GM23338 (cell line): ENCODE data around the gene CELSR1. TPM values are rescaled to one million over a fixed set of nuclear protein-coding genes. Genes with fewer than 3 reads are reported as not detected.

Experiments used
- CTCF ChIP-seq, 2 experiments: fragments of 200-600 bp in 1 of 2; sonication (generic) in 1 of 2; conservative IDR thresholded peaks; 2 replicates each; pipeline versions ENCODE4 v1.5.1 to v1.6.1; 2016 to 2017; ENCODE audit warnings: antibody characterized with exemption in 2 of 2, low read depth in 2 of 2, mild to moderate bottlenecking in 2 of 2, moderate library complexity in 1 of 2
- NANOG ChIP-seq: IDR thresholded peaks from 2 replicates; pipeline ENCODE4 v1.6.1; 2016; ENCODE audit warnings: antibody characterized with exemption, borderline replicate concordance
- REST ChIP-seq: IDR thresholded peaks from one replicate; pipeline ENCODE4 v1.6.1; 2018; ENCODE audit warnings: antibody characterized with exemption; ENCODE audit not compliant: unreplicated experiment
- ZNF462 ChIP-seq: fragments of 250-450 bp; sonication (Bioruptor Pico); IDR thresholded peaks from 2 replicates; pipeline ENCODE4 v1.5.0; 2020; ENCODE audit warnings: mild to moderate bottlenecking, moderate library complexity
- polyA plus RNA-seq: library from polyadenylated mRNA; unstranded; fragments of >200 nt; fragmentation: Nextera tagmentation; extraction: Ambion mirVana; gene quantifications from 2 replicates; pipeline ENCODE4 v1.2.1, GENCODE V29; 2016
- total RNA-seq: library from RNA; depleted of rRNA; stranded (reverse); fragments of >200 nt; shearing (Covaris generic); gene quantifications from 2 replicates; pipeline ENCODE4 v1.2.3, GENCODE V29; 2014

CELSR1 gene
- total and polyA plus RNA-seq, 2 experiments from 2014 or later: 4.8 to 20.4 TPM

GRCh38 chr22:46391486-46392136, 145.8 kb downstream of the CELSR1 start (continued):
- TF ChIP-seq ZNF462 (CRISPR knock-in tag) (no peak), NANOG (no peak), REST (no peak), CTCF (conservative IDR thresholded peaks at IDR 0.05; ENCODE audit: low read depth in 2 of 2) (no peak)
